ENCODE measurements around the gene PLCB4.
"Not testable (repeated sequence)": the region's sequence is repeated elsewhere in the genome, so short reads cannot be mapped to it uniquely, and the experiment has no call there.

Gene PLCB4

GRCh38 chr20:9145142-9145541 lies 76.3 kb downstream of the PLCB4 start:
- no peak for DNase-seq (ENCODE audit: extremely low read depth, low read depth)
- TF ChIP-seq, protein P1, sequence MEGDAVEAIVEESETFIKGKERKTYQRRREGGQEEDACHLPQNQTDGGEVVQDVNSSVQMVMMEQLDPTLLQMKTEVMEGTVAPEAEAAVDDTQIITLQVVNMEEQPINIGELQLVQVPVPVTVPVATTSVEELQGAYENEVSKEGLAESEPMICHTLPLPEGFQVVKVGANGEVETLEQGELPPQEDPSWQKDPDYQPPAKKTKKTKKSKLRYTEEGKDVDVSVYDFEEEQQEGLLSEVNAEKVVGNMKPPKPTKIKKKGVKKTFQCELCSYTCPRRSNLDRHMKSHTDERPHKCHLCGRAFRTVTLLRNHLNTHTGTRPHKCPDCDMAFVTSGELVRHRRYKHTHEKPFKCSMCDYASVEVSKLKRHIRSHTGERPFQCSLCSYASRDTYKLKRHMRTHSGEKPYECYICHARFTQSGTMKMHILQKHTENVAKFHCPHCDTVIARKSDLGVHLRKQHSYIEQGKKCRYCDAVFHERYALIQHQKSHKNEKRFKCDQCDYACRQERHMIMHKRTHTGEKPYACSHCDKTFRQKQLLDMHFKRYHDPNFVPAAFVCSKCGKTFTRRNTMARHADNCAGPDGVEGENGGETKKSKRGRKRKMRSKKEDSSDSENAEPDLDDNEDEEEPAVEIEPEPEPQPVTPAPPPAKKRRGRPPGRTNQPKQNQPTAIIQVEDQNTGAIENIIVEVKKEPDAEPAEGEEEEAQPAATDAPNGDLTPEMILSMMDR (IDR thresholded peaks at IDR 0.05; ENCODE audit: low read depth, low read length), result no peak

DNA sequence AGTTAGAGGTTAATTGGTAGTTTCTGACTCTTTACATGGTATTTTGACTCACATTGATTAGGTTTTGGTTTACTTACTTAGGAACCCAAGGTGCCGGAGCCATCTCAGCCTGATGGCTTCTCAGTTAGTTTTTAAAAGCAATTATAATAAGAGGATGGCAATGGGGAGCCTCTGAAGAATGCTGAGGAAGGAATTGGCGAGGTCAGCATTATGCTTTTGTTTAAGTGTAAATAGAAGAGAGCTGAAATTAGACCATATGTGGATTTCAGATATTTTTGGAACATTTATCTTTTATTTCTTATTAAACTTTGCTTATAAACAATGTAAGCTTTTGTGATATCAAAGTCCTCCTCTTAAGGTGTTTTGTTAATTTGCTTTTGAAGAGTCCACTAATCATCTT lies 77.8 kb downstream of the PLCB4 start:
- TF ChIP-seq, protein P1 (IDR thresholded peaks at IDR 0.05; ENCODE audit: low read depth, low read length), result no peak

DNA sequence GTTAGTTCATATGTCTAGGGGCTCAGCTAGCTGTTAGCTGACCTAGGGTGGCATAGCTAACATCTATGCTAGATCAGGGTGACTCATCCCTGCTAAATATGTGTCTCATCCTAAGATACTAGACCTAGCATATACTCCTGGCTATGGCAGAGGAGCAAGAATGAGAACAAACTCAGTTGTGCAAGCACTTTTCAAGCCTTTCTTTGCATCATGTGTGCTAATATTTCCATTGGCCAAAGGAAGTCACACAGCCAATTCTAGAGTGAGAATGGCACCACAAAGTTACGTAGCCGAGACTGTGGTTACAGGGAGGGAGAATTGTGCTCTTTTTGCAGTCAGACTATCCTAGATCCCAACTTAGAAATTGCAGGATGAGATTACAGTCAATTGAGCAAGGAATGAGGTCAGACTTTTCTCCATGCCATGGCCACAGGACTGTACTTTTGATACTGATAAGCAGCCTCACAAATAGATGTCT lies 78.7 kb downstream of the PLCB4 start:
- TF ChIP-seq, protein P1 (IDR thresholded peaks at IDR 0.05; ENCODE audit: low read depth, low read length), result no peak
- no peak for DNase-seq (ENCODE audit: extremely low read depth, low read depth)

More for the DNA sequence above, 77.8 kb downstream of the PLCB4 start:
- no peak for DNase-seq (ENCODE audit: extremely low read depth, low read depth)

GRCh38 chr20:9148291-9148690 lies 79.4 kb downstream of the PLCB4 start:
- DNase-seq (ENCODE audit: extremely low read depth, low read depth), result no peak
- TF ChIP-seq, protein P1 (IDR thresholded peaks at IDR 0.05; ENCODE audit: low read depth, low read length), result no peak

GRCh38 chr20:9149087-9149486 lies 80.2 kb downstream of the PLCB4 start:
- no peak for DNase-seq (ENCODE audit: extremely low read depth, low read depth)
- TF ChIP-seq, protein P1 (IDR thresholded peaks at IDR 0.05; ENCODE audit: low read depth, low read length), result no peak

GRCh38 chr20:9149796-9150195 lies 80.9 kb downstream of the PLCB4 start:
- DNase-seq (ENCODE audit: extremely low read depth, low read depth), result no peak
- TF ChIP-seq, protein P1 (IDR thresholded peaks at IDR 0.05; ENCODE audit: low read depth, low read length), result no peak

GRCh38 chr20:9150679-9151078 lies 81.8 kb downstream of the PLCB4 start:
- TF ChIP-seq, protein P1 (IDR thresholded peaks at IDR 0.05; ENCODE audit: low read depth, low read length), result no peak

GRCh38 chr20:9152139-9152538 lies 83.3 kb downstream of the PLCB4 start:
- DNase-seq (ENCODE audit: extremely low read depth, low read depth), result not testable (repeated sequence)

More at GRCh38 chr20:9150679-9151078, 81.8 kb downstream of the PLCB4 start:
- no peak for DNase-seq (ENCODE audit: extremely low read depth, low read depth)
